GM23248 (cell line): ENCODE results near the gene SULF2.

Experiments
- EZH2 ChIP-seq: fragments of 200-600 bp; sonication (generic); IDR thresholded peaks from 2 replicates; pipeline ENCODE4 v1.6.1; 2018; ENCODE audit warnings: antibody characterized with exemption, mild to moderate bottlenecking; ENCODE audit not compliant: insufficient read depth, poor library complexity, severe bottlenecking
- EZH2phosphoT487 ChIP-seq: fragments of 200-600 bp; sonication (generic); IDR thresholded peaks from 2 replicates; pipeline ENCODE4 v1.6.1; 2018; ENCODE audit warnings: antibody characterized with exemption, moderate library complexity, mild to moderate bottlenecking, low read depth; ENCODE audit not compliant: insufficient read depth

GRCh38 chr20:47663354-47664067, 121.8 kb downstream of the SULF2 start:
- TF ChIP-seq EZH2 (no peak), EZH2phosphoT487 (no peak)
